ENCODE results near the gene NSFL1C. TPM values are rescaled to one million over a fixed set of nuclear protein-coding genes. Genes with fewer than 3 reads are reported as not detected.

Gene NSFL1C
- total and polyA plus RNA-seq, 2 of the 4 experiments (the other 2 are of a cell fraction) = 33.0 to 40.3 TPM

DNA sequence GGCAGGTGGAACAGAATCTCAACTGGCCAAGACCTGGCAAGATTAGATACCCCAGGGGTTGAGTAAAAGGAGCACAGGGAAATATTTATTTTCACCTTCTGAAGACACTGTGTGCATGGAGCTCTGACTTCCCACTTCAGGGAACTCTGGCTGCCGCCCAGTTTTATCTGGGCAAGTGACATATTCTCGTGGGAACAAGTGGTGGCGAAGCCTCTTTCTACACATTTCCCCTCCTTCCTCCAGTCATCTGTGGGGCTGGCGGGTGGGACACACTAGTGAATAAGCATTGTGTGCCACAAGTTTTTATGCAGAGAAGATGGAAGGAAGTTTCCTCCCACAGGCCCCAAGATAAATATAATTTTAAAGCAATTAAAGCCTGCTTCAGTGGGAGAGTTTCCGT lies 23.6 kb downstream of the NSFL1C start:
- Histone ChIP-seq H3K56ac (ENCODE audit: extremely low read depth, insufficient read depth, low read length) (no peak overlapping the region), H4K5ac (ENCODE audit: low read depth, low read length) (no peak overlapping the region), H2BK120ac (ENCODE audit: low read depth, low read length) (no peak overlapping the region), H3K4me2 (ENCODE audit: low read depth, low read length) (no peak overlapping the region), H3K27ac (ENCODE audit: insufficient read depth, low read length) (no peak overlapping the region), H3K18ac (ENCODE audit: low read depth, low read length) (no peak overlapping the region), H3K9ac (ENCODE audit: low read depth, low read length) (no peak overlapping the region), H3K4me3 (ENCODE audit: insufficient read depth, low read depth, low read length) (no peak overlapping the region), H2BK15ac (ENCODE audit: low read depth, low read length) (no peak overlapping the region), H3K79me1 (ENCODE audit: low read depth in 1 of 2, low read length in 2 of 2) (no peaks in the 10 kb centered on the region; a peak in 1 of 4 replicates), H3K36me3 (ENCODE audit: control insufficient read depth, insufficient read depth, low read length) (peaks cover 52% of the 10 kb centered on the region), H2AK9ac (replicated peaks; ENCODE audit: low read depth, low read length, poor library complexity) (no peak overlapping the region), H3K9me1 (ENCODE audit: insufficient read depth, low read length) (peaks cover 6% of the 10 kb centered on the region; the same call in 1 of the 2 replicates), H3K23ac (ENCODE audit: low read depth, low read length) (no peak overlapping the region), H2BK20ac (ENCODE audit: low read depth, low read length) (no peak overlapping the region), H4K20me1 (ENCODE audit: insufficient read depth, low read length) (no peaks in the 10 kb centered on the region), H3K27me3 (ENCODE audit: control insufficient read depth, insufficient read depth, low read length) (no peaks in the 10 kb centered on the region), H3K9me3 (ENCODE audit: control insufficient read depth, insufficient read depth, low read length) (no peaks in the 10 kb centered on the region), H2AK5ac (ENCODE audit: low read depth, low read length) (no peak overlapping the region), H3K4me1 (ENCODE audit: control insufficient read depth, insufficient read depth, low read length) (no peaks in the 10 kb centered on the region), H4K91ac (ENCODE audit: insufficient read depth, low read depth, low read length) (no peak overlapping the region), H4K8ac (ENCODE audit: low read depth in 2 of 2, low read length in 2 of 2) (no peak overlapping the region), H3K4ac (ENCODE audit: low read depth, low read length) (no peak overlapping the region), H2AFZ (replicated peaks; ENCODE audit: low read length, poor library complexity) (no peak overlapping the region), H3K14ac (replicated peaks; ENCODE audit: low read depth, low read length) (no peak overlapping the region), H2BK5ac (ENCODE audit: low read depth, low read length, poor library complexity, severe bottlenecking) (no peak overlapping the region)
- WGBS, 2 experiments (ENCODE audit: extremely low coverage in 2 of 2, insufficient read length in 1 of 2) = 100% methylated on average over 1 of the region's 5 CpGs; no CpG with 5 or more reads in 1 of the 2 experiments
- intact Hi-C loops (cut with micrococcal nuclease) = no loop called here
- TSS peak; percentile 65 for BruUV-seq (replicated peaks)
- POLR2A ChIA-PET (ENCODE audit: unreplicated experiment) = no interaction called here
- CTCF ChIA-PET = no interaction called here
- DNase-seq (no peak), ATAC-seq (ENCODE audit: low read depth) (no peak)
- in situ Hi-C loops (cut with MboI; ENCODE audit: low sequenced_read_pairs) = loop anchor here (5.0 to 10.0 kb wide), 2 partner anchors 131 to 318 kb away; no protein-coding TSS in a partner anchor
- dilution Hi-C loops (cut with HindIII; ENCODE audit: low sequenced_read_pairs, unreplicated experiment) = no loop called here
- no peak for TF ChIP-seq BHLHE40 (IDR thresholded peaks at IDR 0.05; ENCODE audit: low read depth, low read length)
